ENCODE measurements around the gene PCCA.
"Not testable (repeated sequence)": the region's sequence is repeated elsewhere in the genome, so short reads cannot be mapped to it uniquely, and the experiment has no call there.

The PCCA gene

DNA sequence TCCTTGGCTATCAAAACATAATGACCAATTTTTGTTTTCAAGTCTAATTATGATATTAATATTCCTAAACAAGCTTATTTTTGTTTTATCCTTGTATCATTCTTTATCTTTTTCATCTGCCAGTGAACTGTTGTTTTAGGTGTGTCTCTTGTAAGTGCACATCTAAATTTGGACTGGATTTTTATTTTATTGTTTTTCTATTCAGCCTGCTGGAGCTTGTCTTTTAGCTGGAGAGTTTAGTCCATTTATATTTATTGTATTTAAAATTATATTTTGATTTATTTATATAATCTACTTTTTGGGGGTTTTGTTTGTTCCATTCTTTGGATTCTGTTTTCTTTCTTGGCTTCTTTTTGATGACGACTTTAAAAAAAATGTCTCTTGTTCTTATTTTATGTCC lies 159.0 kb downstream of the PCCA start:
- DNase-seq = no peak

DNA sequence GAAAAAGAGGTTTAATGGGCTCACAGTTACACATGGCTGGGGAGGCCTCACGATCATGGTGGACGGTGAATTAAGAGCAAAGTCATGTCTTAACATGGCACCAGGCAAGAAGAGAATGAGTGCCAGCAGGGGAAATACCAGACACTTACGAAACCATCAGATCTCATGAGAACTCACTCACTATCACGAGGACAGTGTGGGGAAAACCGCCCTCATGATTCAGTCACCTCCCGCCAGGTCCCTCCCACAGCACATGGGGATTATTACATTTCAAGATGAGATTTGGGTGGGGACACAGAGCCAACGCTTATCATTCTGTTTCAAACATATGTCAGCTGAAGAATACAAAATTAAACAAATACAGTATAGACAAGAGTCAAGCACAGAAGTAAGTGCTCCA lies 165.1 kb downstream of the PCCA start:
- DNase-seq = no peak

DNA sequence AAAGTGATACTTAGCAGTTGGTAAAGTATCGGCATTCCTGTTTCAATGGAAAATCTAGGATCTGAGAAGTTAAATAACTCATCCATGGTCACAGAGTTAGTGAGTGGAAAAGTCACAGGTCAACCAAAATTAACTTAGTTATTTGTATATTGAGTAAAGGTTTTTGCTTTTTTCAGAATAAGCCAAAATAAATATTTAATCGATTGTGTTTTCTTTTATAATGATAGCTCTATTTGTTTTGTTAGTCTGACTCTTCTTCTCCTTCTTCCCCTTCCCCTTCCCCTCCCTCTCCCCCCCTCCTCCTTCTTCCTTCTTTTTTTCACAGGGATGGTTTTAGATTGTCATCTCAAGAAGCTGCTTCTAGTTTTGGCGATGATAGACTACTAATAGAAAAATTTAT lies 173.5 kb downstream of the PCCA start:
- no peak for DNase-seq

DNA sequence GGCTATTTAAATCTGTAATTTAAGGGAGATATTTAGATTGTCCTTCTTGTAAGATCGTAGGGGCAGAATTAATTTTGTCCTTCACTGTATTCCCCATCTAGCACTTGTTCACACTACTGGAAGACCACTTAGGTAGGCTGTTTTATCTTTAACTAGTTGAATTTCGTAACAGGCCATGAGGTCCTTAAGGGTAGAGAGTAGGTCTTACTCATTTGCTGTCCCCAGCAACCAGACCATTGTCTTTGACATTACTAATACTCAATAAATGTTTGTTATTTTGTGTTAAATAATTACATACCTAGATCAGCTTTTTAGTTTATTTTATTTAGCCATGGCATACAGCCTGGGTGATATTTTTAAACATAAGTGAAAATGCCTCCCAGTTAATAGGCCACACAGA lies 177.1 kb downstream of the PCCA start:
- DNase-seq = no peak

DNA sequence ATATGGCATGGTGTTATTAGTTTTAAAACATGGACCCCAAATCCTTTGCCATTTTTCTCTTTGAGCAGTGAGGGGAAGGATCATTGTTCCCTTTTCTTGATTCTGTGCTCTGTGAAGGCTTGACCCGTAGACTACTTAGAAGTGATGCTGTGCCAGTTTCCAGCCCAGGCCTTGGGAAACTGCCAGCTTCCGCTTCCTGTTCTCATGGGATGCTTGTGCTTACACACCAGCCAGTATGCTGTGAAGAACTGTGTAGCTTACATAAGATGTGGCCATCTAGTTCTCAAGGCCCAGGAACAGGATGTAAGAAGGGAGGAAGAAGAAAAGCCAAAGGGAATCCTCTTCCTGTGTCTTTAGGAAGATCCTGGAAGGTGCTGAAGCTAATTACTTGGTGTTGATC lies 180.9 kb downstream of the PCCA start:
- DNase-seq = no peak

DNA sequence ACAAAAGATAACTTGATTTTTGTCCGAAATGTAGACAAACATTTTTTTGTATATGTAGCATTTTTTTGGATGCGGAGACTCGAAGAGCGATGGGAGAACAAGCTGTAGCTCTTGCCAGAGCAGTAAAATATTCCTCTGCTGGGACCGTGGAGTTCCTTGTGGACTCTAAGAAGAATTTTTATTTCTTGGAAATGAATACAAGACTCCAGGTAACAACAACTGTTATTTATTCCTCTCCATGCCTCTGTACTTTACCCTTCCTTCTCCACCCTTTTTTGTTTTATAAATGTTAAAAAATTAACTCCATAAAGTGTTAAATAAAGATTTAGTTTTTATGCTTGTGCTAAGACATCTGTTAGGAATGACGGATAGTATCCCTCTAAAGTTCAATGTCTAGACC lies 184.2 kb downstream of the PCCA start:
- DNase-seq = no peak

DNA sequence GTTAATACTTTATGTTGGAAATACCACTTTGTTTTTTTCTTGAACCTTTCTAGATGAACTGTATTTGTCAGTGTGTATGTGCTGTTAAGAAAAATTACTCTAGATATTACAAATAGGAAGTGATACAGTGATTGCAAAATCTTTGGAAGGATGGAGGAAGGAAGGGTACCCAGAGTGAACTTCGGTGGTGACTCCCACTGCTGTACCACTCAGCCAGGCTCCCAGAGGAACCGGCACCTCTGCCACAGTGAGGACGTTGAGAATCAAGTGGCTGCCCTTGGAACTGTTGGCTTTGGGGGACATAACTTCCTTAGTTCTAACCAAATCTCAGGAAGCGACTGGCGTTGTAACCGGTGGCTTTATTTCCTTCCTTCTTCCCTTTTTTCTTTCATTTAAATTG lies 184.7 kb downstream of the PCCA start:
- no peak for DNase-seq

DNA sequence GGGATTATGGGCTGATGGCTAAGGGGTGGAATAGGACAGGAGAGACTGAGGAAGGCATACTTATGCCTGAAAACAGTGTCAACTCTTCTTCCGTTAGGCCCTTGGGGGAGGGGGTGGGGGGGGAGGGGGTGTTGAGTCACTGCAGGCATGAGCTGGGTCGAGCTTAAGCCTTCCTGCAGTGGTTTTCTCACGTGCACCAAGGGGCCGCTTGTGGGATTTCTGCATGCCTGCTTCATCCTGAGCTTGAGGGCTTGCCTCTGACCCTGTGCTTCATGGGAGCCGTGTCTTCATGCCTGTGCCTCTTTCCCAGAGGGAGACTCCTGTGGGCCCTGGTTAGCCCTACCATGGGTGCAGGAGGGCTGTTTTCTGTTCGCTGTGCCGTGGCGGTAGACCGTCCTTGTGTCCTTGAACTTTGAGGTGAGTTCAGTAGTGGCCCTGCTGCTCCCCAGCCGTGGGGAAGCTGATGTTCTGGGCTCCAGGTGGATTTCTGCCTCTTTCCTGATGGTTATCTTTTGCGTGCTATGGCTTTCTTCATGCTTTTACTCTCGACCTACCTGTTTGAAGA lies 186.1 kb downstream of the PCCA start:
- no peak for DNase-seq

DNA sequence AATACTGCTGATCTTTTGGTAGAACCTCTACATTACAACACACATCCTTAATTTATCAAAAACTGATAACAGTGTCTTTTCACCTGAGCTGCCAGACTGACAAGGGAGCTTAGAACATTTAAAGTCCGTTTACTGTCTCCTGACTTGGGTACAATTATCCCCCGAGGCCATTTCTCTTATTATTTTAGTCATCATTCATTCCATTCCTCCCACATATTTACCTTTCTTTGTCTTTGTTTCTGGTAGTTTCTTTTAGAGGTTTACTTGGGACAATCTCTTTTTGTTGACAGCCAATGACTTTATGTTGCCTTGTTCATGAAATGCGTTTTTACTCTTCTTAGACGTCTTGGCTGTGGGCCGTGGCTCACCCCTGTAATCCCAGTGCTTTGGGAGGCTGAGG lies 186.9 kb downstream of the PCCA start:
- DNase-seq = no peak

DNA sequence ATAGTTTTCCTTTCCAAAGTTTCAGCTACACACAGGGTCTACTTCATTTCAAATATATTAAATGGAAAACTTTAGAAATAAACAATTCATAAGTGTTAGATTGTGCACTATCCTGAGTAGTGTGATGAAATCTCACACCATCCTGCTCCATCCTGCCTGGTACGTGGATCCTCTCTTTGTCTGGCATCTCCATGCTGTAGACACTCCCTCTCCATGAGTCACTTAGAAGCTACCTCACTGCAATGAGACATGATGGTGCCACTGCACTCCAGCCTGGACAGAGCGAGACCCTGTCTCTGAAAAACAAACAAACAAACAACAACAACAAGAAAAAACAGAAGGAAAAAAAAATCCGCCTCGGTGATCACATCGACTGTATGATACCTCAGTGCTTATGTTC lies 191.8 kb downstream of the PCCA start:
- DNase-seq = no peak

DNA sequence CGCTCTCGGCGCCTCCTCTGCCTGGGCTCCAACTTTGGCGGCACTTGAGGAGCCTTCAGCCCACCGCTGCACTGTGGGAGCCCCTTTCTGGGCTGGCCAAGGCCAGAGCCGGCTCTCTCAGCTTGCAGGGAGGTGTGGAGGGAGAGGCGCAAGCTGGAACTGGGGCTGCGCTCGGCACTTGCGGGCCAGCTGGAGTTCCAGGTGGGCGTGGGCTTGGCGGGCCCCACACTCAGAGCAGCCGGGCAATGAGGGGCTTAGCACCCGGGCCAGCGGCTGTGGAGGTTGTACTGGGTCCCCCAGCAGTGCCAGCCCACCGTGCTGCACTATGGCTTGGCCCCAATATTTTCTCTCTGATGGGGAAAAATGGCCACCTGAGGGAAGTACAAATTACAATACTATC lies 193.4 kb downstream of the PCCA start:
- DNase-seq = not testable (repeated sequence)

DNA sequence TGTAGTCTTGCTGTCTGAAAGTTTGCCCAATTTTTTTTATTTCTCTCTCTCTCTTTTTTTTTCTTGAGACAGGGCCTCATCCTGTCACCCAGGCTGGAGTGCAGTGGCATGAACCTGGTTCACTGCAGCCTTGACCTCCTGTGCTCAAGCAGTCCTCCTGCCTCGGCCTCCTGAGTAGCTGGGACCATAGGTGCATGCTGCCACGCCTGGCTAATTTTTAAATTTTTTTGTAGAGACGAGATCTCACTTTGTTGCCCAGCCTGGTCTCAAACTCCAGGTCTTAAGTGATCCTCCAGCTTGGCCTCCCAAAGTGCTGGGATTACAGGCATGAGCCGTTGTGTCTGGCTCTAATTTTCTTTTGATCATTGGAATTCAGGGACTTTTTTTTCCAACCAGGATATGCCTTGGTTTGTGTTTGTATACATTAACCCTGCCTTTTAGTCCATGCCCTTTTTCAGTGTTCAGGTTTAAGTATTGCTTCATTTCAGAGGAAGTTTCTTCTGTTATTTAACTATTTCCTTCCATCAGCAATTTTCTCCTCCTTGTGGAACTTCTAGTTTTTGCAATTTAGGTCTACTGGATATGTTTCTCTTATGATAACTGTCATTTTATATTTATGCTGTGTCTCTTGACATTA lies 201.4 kb downstream of the PCCA start:
- DNase-seq = no peak

DNA sequence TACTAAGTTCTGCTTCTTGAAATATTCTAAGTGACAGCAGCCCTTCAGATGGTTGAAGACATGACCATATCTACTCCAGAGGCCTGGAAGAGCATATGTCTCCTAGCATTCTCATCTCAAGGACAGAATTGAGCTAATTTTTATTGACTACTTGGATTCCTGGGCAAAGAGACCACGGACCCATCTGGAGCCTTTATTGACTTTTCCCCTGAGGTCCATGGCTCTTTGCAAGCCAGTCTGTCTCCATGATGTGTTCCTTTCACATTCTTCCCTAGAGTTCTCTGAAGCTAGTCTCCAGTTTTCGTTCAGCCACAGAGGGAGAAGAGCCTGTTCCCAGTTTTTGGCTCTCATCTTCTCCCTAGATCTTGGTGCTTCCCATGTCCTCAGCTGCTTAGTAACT lies 202.7 kb downstream of the PCCA start:
- no peak for DNase-seq

DNA sequence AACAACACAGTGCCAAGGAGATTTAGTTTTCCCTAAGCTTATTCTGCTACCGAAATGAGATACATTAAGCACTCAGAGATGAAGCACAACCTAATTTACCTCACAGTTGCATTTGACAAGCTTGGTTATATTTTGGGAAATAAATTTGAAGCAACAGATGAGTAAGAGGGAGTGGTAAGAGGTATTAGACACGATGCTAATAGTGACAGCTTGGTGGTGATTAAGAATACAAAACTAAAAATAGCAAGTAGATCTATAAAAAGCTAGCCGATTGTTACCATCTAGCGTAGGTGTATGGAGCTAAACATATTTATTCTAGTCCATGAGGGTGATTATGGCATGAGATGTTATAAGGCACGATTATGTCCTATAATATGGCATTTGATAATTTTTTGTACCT lies 208.5 kb downstream of the PCCA start:
- no peak for DNase-seq

DNA sequence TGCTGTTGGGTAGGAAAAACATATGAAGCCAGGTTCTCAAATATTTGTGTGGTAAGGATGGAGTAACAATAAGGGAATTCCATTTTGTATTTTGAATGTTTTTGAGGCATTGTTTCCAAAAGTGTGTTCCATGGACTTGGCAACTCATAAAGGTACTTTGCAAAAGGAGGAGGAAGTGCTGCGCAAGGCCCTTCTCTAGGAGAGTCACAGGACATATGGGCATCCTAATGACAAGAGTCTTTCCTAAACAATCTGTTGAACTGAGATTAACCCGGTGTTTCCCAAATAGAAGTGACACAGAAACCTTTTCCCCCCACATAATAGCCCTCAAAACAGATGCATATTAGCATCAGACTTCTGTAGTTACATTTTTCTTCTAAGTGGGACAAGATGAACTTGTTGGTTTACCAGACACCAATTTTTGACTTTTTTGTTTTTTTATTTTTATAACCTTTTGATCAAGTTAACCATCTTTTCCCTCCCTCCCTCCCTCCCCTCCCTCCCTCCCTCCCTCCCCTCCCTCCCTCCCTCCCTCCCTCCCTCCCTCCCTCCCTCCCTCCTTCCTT lies 209.3 kb downstream of the PCCA start:
- no peak for DNase-seq

DNA sequence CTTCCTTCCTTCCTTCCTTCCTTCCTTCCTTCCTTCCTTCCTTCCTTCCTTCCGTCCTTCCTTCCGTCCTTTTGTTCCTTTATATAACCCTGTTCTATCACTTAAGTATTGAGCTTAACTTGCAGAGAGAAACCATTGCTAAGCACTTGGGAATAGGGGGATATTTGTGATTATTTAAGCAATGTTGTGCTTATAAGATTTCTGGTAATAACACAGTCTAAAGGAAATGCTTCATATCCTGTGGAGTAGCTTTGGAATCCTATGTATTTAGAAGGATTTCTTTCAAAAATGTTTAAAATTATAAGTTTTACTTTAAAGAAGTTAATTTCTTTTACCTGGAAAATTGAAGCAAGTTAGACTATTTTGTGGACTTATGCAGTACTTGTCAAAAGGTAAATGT lies 209.8 kb downstream of the PCCA start:
- DNase-seq = no peak

DNA sequence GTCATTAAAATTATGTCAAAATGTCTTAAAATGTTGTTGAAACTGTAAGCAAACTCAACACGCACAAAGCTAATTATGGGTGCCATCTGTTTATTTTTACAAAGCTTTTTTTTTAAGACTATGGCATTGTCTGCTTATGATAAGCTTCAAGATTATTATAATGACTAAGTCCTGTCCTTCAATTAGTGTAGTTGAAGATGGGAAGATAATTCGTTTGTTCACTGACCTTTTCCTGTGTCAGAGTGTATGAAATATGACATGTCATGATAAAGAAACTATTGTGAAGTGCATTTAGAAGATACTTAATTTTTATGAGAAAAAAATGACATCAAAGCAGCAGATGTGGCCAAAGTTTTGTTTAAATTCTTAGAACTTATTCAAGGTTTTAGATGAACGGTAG lies 211.3 kb downstream of the PCCA start:
- no peak for DNase-seq

DNA sequence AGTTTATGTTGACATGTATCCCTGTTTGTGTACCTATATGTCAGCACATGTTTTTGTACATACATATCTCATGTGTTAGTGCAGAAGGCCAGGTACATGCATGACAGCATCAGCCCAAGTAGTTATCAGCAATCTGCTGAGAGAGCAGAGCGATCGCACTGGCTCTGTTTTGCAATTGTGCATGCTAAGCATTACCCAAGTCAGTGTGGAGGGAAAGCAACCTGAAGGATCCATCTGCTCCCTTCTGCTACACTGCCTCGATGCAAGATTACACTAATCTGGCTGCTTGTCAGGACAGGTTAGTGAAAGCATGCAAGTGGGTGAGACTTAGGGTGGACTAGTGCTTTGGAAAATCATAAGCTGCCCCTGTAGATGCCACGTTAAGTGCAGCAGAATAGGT lies 211.8 kb downstream of the PCCA start:
- DNase-seq = no peak

DNA sequence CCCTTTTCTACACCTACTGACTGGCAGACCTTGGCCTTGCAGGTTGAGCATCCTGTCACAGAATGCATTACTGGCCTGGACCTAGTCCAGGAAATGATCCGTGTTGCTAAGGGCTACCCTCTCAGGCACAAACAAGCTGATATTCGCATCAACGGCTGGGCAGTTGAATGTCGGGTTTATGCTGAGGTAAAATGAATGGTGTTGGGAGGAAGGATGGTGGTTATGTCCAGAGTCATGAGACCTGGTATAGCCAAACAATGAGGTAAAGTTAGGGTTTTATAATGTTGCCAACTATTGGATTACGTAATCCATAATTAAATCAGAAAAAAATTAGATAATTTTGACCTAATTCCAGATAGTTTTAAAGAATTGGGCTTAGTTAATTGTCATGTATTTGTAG lies 212.5 kb downstream of the PCCA start:
- DNase-seq = no peak

DNA sequence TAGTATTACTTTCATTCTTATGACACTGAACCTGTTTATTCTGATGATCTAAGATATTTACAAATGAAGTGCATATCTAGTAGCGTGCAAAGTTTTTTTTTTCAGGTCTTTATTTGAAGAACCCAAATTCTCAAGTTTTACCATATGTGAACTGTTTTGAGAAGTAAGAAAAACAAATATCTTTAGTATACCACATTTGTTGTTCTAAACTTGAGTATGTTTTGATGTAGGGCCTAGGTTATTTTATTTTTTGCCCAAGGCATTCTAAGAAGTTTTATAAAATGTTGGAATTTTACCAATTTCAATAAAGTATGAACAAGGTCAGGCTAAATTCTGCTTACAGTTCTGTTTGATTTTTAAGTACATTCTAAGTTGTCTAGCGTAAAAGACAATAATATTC lies 213.5 kb downstream of the PCCA start:
- no peak for DNase-seq

DNA sequence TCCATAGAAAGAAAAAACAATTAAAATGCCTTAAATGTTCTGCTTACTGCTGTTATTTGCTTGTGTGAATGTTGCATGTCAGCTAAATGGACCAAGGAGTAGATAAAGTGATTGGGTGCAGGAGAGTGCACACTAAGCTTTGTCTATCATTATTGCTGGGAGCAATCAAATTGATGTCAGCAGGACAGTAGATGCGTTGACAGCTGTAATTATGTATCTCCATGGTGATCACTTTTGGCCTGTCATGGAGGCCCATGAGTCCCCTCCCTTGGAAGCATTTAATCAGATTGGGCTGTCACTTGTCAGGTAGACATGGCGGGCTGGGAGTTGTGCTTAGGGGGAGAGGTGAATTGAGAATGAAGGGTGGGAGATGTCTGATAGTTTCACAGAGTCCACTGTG lies 215.3 kb downstream of the PCCA start:
- no peak for DNase-seq

DNA sequence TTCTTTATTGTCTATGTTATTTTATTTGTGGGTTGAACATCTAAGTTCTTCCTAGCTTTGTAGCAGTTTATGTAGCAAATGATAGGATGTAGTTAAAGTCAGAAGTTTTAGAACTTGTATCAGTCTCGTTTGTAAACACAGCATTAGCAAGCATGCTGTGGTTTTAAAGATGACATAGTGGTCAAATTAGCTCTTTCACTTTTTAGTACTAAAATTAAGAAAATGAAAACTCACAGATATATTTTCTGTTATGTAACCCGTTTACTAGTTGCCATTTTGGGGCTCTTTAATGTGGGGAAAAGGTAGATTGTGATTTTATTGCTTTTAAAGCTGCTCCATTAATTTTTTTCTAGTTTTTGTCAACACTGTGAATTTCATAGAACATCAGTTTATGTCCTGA lies 216.5 kb downstream of the PCCA start:
- DNase-seq = no peak

DNA sequence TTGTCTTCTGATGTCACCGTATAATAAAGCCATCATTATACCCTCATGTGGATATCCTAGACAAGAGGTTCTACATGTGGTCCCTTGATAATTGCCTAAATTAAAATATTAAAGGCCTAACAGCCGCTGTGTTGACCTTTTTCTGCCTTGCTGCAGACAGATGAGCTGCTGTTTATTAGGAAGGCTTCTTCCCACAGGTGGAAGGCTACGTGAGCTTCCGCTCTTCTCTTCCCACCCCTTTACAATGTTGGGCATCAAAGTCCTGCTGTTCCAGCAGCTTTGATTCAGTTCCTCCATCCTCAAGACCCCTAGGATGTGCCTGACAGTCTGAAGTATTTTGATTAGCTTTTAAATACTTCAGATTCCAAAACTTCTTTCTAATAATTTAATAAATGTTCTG lies 217.1 kb downstream of the PCCA start:
- DNase-seq = no peak

DNA sequence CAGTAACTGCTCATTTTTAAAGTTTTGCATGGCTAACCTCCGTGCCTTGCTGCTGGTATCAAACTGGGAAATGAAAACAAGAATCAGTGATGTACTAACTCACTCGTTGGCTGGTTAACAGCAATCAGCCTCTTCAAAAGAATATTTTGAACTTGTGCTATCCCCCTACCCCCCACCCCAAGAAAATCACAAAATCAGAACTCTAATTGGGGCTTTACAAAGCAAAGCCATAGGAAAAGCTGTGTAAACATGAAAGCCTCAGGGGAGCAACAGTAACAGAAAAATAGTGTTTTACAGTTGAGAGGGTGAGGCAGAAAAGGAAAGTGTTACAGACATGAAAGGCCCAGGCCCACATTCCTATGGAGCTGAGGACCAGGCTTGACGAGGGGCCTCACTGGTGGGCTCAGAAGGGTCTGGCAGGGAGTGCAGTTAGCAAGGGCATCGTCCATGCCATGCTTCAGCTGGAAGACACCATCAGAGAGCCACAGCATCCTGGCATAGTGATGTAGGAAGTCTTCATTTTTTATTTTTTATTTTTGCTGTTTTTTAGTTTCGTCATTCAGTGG lies 217.6 kb downstream of the PCCA start:
- DNase-seq = no peak

Measured in stimulated activated CD4-positive, alpha-beta T cell treated with anti-CD3 and anti-CD28 coated beads, Interleukin-1b, Interleukin-23, amount 100 ng/mL, for 48 hours (primary cell).